ENCODE results near the gene HSPB7.

- TF ChIP-seq CTCF (IDR thresholded peaks at IDR 0.05; ENCODE audit: insufficient read depth, low read length, poor library complexity, severe bottlenecking), result no peak
- no peak for TF ChIP-seq EZH2phosphoT487 (conservative IDR thresholded peaks at IDR 0.05; ENCODE audit: low read length)
These were observed 47.4 kb upstream of the HSPB7 start for GRCh38 chr1:16065269-16065576.
